ENCODE measurements around the gene CHST11. TPM values are rescaled to one million over a fixed set of nuclear protein-coding genes. Genes with fewer than 3 reads are reported as not detected.

The CHST11 gene
- total RNA-seq, 1 experiment from 2014 or later: 6.7 TPM

DNA sequence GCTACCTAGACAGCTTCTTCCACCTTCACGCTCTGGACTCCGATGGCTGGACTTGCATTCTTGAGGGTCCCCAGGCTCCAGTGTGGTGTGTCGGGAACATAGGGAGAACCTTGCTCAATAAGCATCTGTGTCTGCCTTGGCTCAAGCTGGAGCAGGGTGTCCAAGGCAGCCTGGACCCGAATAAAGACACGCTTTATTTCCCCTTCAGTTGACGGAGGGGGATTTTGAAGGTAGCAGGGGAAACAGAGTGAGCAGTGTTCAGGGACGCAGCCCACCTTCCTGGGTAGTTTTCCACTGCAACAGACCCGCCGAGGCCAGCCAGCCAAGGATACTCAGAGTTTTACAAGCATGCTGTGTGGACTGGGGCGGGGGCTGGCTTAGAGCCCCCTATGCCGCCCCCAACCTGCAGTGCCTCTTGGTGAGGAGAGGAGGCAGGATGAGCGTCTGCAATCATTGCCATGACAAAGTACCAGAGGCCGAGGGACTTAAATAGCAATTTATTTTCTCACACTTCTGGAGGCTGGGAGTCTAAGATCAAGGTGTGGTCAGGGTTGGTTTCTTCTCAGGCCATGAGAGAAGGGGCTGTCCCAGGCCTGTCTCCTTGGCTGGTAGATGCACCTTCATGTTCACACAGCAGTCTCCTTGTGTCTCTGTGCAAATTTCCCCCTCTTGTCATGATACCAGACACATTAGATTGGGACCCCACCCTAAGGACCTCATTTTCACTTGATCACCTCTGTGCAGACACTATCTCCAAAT lies 201.2 kb downstream of the CHST11 start:
- H3K4me1 ChIP-seq (ENCODE audit: insufficient read depth, low read length): peaks cover 2% of the 10 kb centered on the region; the same call in 1 of the 2 replicates
- no peak overlapping the region for H2BK5ac ChIP-seq (ENCODE audit: insufficient read length, low read length)
- H3K14ac ChIP-seq (ENCODE audit: insufficient read depth, low read length): no peak overlapping the region
- Mint-ChIP-seq H3K27ac (peak overlapping the region in 1 of 3 experiments; percentile 45; a peak in 1 of 7 replicates), H3K36me3 (ENCODE audit: insufficient read depth in 1 of 3, low read depth in 3 of 3) (no peaks in the 10 kb centered on the region), H3K4me1 (peaks cover 37 to 50% of the 10 kb centered on the region in 2 experiments), H3K27me3 (ENCODE audit: low read depth) (no peaks in the 10 kb centered on the region; the same call in 1 of the 2 replicates), H3K4me3 (no peak overlapping the region), H3K9me3 (no peaks in the 10 kb centered on the region; a peak in 1 of 5 replicates)
- H3K79me1 ChIP-seq (ENCODE audit: insufficient read depth, low read depth, low read length, poor library complexity, severe bottlenecking): no peaks in the 10 kb centered on the region
- no peak overlapping the region for H2AFZ ChIP-seq (ENCODE audit: low read length)
- DNase-seq: no peak
- no peak overlapping the region for H3T11ph ChIP-seq (ENCODE audit: low read length)
- H2BK12ac ChIP-seq (ENCODE audit: insufficient read length, low read depth, low read length): no peak overlapping the region
- no peak overlapping the region for H3K56ac ChIP-seq (ENCODE audit: insufficient read length, low read depth, low read length)
- H3K23me2 ChIP-seq (ENCODE audit: insufficient read length, low read depth, low read length, poor library complexity, severe bottlenecking): no peaks in the 10 kb centered on the region
- WGBS (ENCODE audit: extremely low coverage, insufficient read length, low lambda C conversion rate): no CpG with 5 or more reads among the region's 13 CpGs
- H2AK5ac ChIP-seq (ENCODE audit: insufficient read length, low read length): no peak overlapping the region
- no peak overlapping the region for H2BK120ac ChIP-seq (ENCODE audit: low read depth, low read length, poor library complexity, severe bottlenecking)
- H3K79me2 ChIP-seq (ENCODE audit: insufficient read depth, low read length): no peaks in the 10 kb centered on the region
- H2BK15ac ChIP-seq (ENCODE audit: low read depth, low read length): no peak overlapping the region
- no peak overlapping the region for H3K23ac ChIP-seq (ENCODE audit: insufficient read length, low read depth, low read length)
- no peaks in the 10 kb centered on the region for H3K27me3 ChIP-seq (ENCODE audit: insufficient read depth, low read length)
- no peak overlapping the region for H3K27ac ChIP-seq (ENCODE audit: insufficient read length, low read depth, low read length)
- no peak overlapping the region for H4K8ac ChIP-seq (replicated peaks; ENCODE audit: insufficient read length, low read depth, low read length)
- no peak overlapping the region for H4K5ac ChIP-seq (ENCODE audit: insufficient read length, low read depth, low read length)
- H4K91ac ChIP-seq (ENCODE audit: insufficient read length, low read depth, low read length): no peak overlapping the region
- no peak overlapping the region for H2BK20ac ChIP-seq (ENCODE audit: low read depth, low read length, poor library complexity, severe bottlenecking)
- H3K9me3 ChIP-seq (ENCODE audit: control insufficient read depth, low read depth, low read length): no peaks in the 10 kb centered on the region
- H3K18ac ChIP-seq (ENCODE audit: insufficient read length, low read depth, low read length): no peak overlapping the region
- peaks cover 3% of the 10 kb centered on the region for H4K20me1 ChIP-seq (ENCODE audit: control insufficient read depth, insufficient read depth, insufficient read length)
- TF ChIP-seq, protein P1, sequence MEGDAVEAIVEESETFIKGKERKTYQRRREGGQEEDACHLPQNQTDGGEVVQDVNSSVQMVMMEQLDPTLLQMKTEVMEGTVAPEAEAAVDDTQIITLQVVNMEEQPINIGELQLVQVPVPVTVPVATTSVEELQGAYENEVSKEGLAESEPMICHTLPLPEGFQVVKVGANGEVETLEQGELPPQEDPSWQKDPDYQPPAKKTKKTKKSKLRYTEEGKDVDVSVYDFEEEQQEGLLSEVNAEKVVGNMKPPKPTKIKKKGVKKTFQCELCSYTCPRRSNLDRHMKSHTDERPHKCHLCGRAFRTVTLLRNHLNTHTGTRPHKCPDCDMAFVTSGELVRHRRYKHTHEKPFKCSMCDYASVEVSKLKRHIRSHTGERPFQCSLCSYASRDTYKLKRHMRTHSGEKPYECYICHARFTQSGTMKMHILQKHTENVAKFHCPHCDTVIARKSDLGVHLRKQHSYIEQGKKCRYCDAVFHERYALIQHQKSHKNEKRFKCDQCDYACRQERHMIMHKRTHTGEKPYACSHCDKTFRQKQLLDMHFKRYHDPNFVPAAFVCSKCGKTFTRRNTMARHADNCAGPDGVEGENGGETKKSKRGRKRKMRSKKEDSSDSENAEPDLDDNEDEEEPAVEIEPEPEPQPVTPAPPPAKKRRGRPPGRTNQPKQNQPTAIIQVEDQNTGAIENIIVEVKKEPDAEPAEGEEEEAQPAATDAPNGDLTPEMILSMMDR (conservative IDR thresholded peaks at IDR 0.05): no peak
- no peak overlapping the region for H3K9ac ChIP-seq (ENCODE audit: extremely low read depth, insufficient read length, low read length)
- no peak overlapping the region for H3K4me2 ChIP-seq (ENCODE audit: insufficient read depth, insufficient read length, low read length)
- H3K4ac ChIP-seq (ENCODE audit: low read depth, low read length): no peak overlapping the region
